Thyroid gland (tissue), 4 donors: ENCODE measurements around the gene GCN1.

Source experiments
- CTCF ChIP-seq, 6 experiments: fragments of 200-600 bp in 3 of 6; fragments of 450-650 bp in 3 of 6; sonication (generic) in 3 of 6; IDR thresholded peaks; one replicate each; pipeline ENCODE4 v1.5.1; 2016 to 2019; ENCODE audit warnings: antibody characterized with exemption in 6 of 6, mild to moderate bottlenecking in 2 of 6, inconsistent platforms in 1 of 6, moderate library complexity in 1 of 6
- POLR2A ChIP-seq, 2 donors: fragments of 450-650 bp; IDR thresholded peaks; one replicate each; pipeline ENCODE4 v1.6.1; 2017; ENCODE audit warnings: antibody characterized with exemption in 2 of 2, mild to moderate bottlenecking in 2 of 2, moderate library complexity in 1 of 2

- no peak for TF ChIP-seq CTCF (IDR thresholded peaks at IDR 0.05)
- no peak for TF ChIP-seq POLR2A (IDR thresholded peaks at IDR 0.05)
Observed at GRCh38 chr12:120090626-120091295, 103.8 kb downstream of the GCN1 start.
